GM21529 (cell line): Measurements from ENCODE around the gene CCDC169.
A peak's percentile ranks its signal among the peaks of the same experiment; 100 is the strongest.
"Not testable (repeated sequence)": the region's sequence is repeated elsewhere in the genome, so short reads cannot be mapped to it uniquely, and the experiment has no call there.

Source experiments
- ATAC-seq: cut with Tn5 transposase; IDR thresholded peaks from one replicate; pipeline ENCODE4 v1.9.1; 2021; ENCODE audit not compliant: unreplicated experiment

Gene CCDC169

GRCh38 chr13:36297366-36298338 lies at the start of gene CCDC169:
Gene CCDC169 (minus strand): TSS chr13:36297814. CDS start chr13:36297719, 95 bp downstream.
- ATAC-seq, result peak; percentile 64

GRCh38 chr13:36346222-36347083 lies 48.8 kb upstream of the CCDC169 start, which contains the start of gene SPART:
Gene SPART (minus strand): TSS chr13:36346394. CDS start chr13:36335830, 10,564 bp downstream.
- ATAC-seq, result peak; percentile 93

GRCh38 chr13:36345438-36346221 lies 48.0 kb upstream of the CCDC169 start:
- ATAC-seq, result peak; percentile 7

- ATAC-seq, result no peak
These were observed 47.3 kb upstream of the CCDC169 start for GRCh38 chr13:36344886-36345437.

- ATAC-seq, result no peak
These were observed 46.6 kb upstream of the CCDC169 start for GRCh38 chr13:36344173-36344572.

- no peak for ATAC-seq
These were observed 46.2 kb upstream of the CCDC169 start for GRCh38 chr13:36343766-36344165.

GRCh38 chr13:36342715-36343114 lies 45.1 kb upstream of the CCDC169 start:
- ATAC-seq, result no peak

- ATAC-seq, result no peak
These were observed 44.1 kb upstream of the CCDC169 start for GRCh38 chr13:36341718-36342117.

- no peak for ATAC-seq
These were observed 42.1 kb upstream of the CCDC169 start for GRCh38 chr13:36339600-36340155.

- no peak for ATAC-seq
These were observed 40.5 kb upstream of the CCDC169 start for GRCh38 chr13:36337938-36338641.

GRCh38 chr13:36332986-36333385 lies 35.4 kb upstream of the CCDC169 start:
- ATAC-seq, result no peak

GRCh38 chr13:36332255-36332654 lies 34.6 kb upstream of the CCDC169 start:
- not testable (repeated sequence) for ATAC-seq

- ATAC-seq, result no peak
These were observed 33.7 kb upstream of the CCDC169 start for GRCh38 chr13:36331280-36331679.

- no peak for ATAC-seq
These were observed 31.7 kb upstream of the CCDC169 start for GRCh38 chr13:36329361-36329760.

GRCh38 chr13:36328821-36329220 lies 31.2 kb upstream of the CCDC169 start:
- no peak for ATAC-seq

GRCh38 chr13:36325912-36326311 lies 28.3 kb upstream of the CCDC169 start:
- no peak for ATAC-seq

GRCh38 chr13:36324881-36325280 lies 27.3 kb upstream of the CCDC169 start:
- ATAC-seq, result not testable (repeated sequence)

GRCh38 chr13:36323951-36324566 lies 26.4 kb upstream of the CCDC169 start:
- no peak for ATAC-seq

GRCh38 chr13:36323408-36323807 lies 25.8 kb upstream of the CCDC169 start:
- no peak for ATAC-seq
